ENCODE results near the gene MAGEA11.
"Not testable (repeated sequence)": the region's sequence is repeated elsewhere in the genome, so short reads cannot be mapped to it uniquely, and the experiment has no call there.

The MAGEA11 gene

GRCh38 chrX:149715468-149715867 lies 3.6 kb downstream of the MAGEA11 start:
- Histone ChIP-seq H3K4me3 (no peak overlapping the region), H3K27ac (no peak overlapping the region)

- H3K4me3 ChIP-seq, result no peak overlapping the region
- no peak overlapping the region for H3K27ac ChIP-seq
Observed at GRCh38 chrX:149716632-149717031, 4.8 kb downstream of the MAGEA11 start.

DNA sequence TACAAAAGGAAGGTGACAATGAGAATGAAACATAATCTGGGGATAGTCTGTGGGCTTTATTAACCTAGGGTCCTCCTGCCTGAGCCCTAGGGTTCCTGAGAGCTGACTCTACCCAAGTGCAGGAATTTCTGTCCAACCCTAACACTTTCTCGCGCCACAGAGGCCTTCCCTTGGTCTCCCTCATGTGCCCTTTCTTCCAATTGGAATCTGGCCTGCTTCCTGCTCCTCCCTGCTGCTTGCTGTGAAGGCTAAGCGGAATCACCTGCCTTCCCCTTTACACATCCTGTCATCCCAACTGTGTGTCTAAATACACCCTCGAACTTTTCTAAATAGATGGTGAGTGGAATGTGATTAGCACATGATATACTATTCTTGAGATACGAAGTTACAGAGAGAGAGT lies 5.9 kb downstream of the MAGEA11 start:
- H3K27ac ChIP-seq, result no peak overlapping the region
- no peak overlapping the region for H3K4me3 ChIP-seq

GRCh38 chrX:149718757-149719156 lies 6.9 kb downstream of the MAGEA11 start:
- no peak overlapping the region for H3K27ac ChIP-seq
- H3K4me3 ChIP-seq, result no peak overlapping the region

GRCh38 chrX:149720021-149720689 lies 8.3 kb downstream of the MAGEA11 start:
- Histone ChIP-seq H3K27ac (no peak overlapping the region), H3K4me3 (no peak overlapping the region)

DNA sequence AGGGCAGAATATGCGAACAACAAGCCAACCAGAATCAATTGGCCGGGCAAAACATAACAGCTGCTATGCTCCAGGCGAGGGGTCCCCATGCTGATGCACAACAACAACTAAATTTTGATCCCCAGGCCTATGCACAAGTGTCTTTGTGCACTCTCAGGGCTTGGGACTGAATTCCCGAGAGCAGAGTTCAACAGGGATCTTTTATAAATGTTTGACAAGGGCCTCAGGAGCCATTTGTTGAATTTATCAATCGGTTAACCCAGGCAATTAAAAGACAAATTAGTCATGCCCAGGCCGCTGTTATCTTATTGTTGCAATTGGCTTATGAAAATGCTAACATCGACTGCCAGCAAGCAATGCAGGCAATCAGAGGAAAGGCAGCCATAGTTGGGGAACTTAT lies 9.4 kb downstream of the MAGEA11 start:
- not testable (repeated sequence) for H3K27ac ChIP-seq, H3K4me3 ChIP-seq

DNA sequence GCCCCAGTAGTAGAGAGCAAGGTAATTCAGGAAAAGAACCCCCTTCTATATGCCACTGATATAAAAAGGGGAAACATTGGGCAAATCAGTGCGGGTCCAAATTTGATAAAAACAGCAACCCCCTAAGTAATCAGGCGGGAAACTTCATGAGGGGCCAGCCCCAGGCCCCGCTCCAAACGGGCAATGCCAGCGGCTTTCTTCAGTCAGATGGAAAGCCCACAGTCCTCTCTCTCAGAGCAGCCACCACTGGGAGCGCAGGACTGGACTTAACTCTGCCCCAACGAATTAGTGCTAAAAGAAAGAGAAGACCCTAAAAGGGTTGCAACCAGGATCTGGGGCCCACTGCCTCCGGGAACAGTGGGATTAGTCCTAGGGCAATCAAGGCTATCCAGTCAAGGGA lies 9.9 kb downstream of the MAGEA11 start:
- Histone ChIP-seq H3K4me3 (no peak overlapping the region), H3K27ac (no peak overlapping the region)

DNA sequence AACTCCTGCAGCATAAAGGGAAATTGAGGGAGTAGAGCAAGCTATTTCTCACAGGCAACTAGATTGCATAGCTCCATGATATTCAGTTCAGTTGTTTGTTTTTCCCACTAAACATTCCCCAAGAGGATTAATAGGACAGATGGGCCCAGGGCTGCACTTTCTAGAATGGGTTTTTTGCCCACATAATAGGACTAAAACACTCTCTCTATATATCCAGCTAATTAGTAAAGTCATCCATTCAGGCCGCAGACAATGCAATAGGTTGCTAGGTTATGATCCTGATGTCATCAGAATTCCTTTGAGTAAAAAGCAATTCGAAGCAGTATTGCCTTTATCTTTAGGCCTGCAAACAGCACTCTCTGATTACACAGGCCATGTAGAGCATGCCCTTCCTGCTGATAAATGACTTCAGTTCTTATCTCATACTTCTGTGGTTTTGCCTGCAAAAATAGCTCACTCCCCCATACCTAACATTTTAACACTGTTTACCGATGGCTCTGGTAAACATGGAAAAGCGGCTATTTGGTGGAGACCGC lies 11.8 kb downstream of the MAGEA11 start:
- not testable (repeated sequence) for H3K4me3 ChIP-seq, H3K27ac ChIP-seq

DNA sequence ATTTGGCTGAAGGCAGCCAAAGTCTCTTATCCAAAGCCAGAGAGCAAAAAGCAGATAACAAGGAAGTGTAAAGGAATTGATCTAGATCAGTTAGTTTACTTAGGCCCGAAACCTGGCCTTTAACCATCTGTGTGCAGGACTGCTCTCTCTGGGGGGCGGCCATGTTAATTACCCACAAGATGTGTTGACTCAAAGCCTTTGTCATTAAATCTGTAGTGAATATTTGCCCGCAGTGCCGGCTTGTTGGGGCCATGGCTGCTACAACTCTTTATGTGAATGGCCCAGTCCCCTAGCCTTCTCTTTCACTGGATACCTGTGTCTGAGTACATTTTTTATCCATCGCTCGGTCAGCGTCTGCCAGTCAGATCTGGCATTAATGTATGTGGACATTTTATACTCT lies 15.4 kb downstream of the MAGEA11 start:
- not testable (repeated sequence) for H3K27ac ChIP-seq, H3K4me3 ChIP-seq

GRCh38 chrX:149742269-149742668 lies 30.4 kb downstream of the MAGEA11 start:
- H3K27ac ChIP-seq, H3K4me3 ChIP-seq: not testable (repeated sequence)

DNA sequence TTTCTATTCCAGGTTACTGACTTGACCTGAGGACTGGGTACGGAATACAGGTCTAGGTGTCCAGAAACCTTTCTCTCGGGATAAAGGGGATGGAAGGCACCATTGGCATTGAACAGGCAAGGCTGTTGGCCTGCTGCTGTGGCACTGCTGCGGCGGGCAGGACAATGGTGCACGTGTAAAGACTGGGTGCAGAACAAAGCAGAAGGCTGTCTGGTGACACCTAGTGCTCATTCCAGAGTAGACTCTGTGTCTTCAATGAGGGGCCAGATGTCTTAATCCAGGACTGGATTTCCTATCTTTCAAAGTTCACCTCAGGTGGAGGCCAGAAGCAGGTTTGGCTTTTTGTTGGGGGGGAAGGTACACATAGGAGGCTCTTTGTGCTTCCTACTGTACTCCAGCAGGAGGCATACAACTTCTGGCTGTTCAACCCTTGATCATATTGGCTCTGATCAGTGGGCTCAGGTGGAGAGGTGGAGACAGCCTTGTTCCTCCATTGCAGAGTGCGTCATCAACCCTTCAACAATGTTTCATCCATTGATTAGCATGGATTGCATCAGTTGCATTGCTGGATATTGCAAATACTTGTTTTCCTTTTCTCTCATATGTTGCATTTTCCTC lies 34.6 kb downstream of the MAGEA11 start:
- H3K4me3 ChIP-seq, H3K27ac ChIP-seq: not testable (repeated sequence)

GRCh38 chrX:149757206-149758067 lies 45.6 kb downstream of the MAGEA11 start:
- Histone ChIP-seq H3K4me3 (no peak overlapping the region), H3K27ac (no peak overlapping the region)

DNA sequence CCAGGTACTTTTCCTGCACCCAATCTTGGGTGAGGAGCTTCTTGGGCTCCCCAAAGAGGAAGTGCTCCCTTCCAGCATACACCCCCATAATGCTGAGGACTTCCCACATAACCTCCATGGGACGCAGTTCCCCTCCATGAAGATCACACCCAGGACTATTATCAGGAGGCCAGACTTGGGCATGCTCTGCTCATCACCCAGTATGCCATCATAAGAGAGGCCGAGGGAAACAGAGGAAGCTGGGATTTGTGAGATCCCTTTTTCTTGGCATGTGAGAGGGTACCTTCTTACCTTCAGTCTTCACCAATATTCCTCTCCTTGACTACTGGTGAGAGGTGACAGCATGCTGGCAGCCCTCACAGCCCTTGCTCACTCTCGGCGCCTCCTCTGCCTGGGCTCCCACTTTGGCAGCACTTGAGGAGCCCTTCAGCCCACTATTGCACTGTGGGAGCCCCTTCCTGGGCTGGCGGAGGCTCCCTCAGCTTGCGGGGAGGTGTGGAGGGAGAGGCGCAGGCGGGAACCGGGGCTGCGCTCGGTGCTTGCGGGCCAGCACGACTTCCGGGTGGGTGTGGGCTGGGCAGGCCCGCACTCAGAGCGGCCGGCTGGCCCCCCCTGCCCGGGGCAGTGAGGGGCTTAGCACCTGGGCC lies 46.3 kb downstream of the MAGEA11 start:
- Histone ChIP-seq H3K4me3 (no peak overlapping the region), H3K27ac (no peak overlapping the region)

DNA sequence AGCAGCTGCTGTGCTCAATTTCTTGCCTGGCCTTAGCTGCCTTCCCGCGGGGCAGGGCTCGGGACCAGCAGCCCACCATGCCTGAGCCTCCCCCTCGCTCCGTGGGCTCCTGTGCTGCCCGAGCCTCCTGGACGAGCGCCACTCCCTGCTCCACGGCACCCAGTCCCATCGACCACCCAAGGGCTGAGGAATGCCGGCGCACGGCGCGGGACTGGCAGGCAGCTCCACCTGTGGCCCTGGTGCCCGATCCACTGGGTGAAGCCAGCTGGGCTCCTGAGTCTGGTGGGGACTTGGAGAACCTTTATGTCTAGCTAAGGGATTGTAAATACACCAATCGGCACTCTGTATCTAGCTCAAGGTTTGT lies 46.8 kb downstream of the MAGEA11 start:
- H3K4me3 ChIP-seq, result not testable (repeated sequence)

GRCh38 chrX:149759824-149760223 lies 48.0 kb downstream of the MAGEA11 start:
- H3K4me3 ChIP-seq, result no peak overlapping the region
- H3K27ac ChIP-seq, result no peak overlapping the region

More for the DNA sequence above, 46.8 kb downstream of the MAGEA11 start:
- H3K27ac ChIP-seq, result not testable (repeated sequence)

DNA sequence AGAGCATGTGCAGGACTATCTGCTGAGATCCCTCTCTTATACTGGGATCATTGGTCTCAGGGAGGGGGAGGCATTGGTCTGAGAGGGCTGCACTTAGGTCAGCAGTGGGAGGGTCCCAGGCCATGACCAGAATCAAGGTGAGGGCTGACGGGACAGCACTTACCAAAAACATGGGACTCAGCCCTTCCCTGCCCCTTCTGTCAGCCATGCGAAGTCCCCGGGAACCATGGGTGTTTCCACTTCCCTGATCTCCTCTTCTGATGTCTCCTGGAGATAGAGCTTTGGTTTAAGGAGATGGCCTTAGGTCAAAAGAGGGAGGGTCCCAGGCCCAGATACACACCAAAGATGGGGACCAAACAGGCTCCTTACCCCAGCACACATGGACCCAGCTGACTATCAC lies 49.1 kb downstream of the MAGEA11 start:
- no peak overlapping the region for H3K4me3 ChIP-seq
- H3K27ac ChIP-seq, result no peak overlapping the region

DNA sequence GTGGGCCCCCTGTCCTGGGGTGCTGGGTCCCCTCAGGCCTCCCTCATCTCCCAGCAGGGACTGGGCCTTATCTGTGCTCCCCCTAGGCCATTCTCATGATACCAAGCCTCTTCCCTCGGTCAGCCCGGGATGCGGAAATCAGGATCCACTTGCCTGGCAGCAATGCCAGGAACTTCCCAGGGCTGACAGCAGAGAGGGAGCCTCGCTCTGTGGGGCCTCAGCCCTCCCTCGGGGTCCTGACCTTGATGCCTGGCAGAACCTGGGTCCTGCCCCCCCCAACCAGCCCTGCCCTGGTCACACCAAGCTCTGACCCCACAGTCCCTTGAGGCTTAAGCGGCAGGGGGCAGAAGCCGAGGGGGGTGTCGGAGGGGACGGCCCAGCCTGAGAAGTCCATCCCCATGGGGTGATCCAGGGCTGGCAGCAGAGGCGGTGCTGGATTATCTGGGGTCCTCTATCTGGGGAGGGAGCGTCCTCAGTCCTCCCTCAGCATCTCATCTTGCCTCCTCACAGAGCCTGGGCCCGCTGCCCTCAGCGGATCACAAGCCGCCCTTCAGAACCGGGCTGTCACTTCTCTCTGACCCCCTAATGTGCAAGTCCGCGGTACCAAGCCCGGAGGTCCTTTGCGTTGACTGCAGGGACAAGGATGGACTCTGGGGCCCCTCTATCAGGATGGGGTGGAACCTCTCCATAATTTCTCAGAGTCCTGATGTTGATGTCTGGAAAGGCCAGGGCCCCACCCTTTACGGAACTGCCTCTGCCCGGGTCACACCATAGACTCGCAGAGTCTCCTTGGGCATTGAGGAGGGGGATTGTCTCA lies 50.2 kb downstream of the MAGEA11 start:
- not testable (repeated sequence) for H3K4me3 ChIP-seq, H3K27ac ChIP-seq

- Histone ChIP-seq H3K4me3 (no peak overlapping the region), H3K27ac (no peak overlapping the region)
Observed at GRCh38 chrX:149762696-149763614, 51.1 kb downstream of the MAGEA11 start.
